ENCODE measurements around the gene MUC5AC. TPM values are rescaled to one million over a fixed set of nuclear protein-coding genes. Genes with fewer than 3 reads are reported as not detected.
"Not testable (repeated sequence)": the region's sequence is repeated elsewhere in the genome, so short reads cannot be mapped to it uniquely, and the experiment has no call there.

The MUC5AC gene
- total RNA-seq, 1 experiment from 2014 or later: not detected

GRCh38 chr11:1162491-1163311 lies 4.9 kb downstream of the MUC5AC start:
- no peak for DNase-seq (ENCODE audit: low spot score)

- DNase-seq (ENCODE audit: low spot score): no peak
Observed at GRCh38 chr11:1163321-1163910, 5.7 kb downstream of the MUC5AC start.

GRCh38 chr11:1163911-1164735 lies 6.4 kb downstream of the MUC5AC start:
- DNase-seq (ENCODE audit: low spot score): no peak

- not testable (repeated sequence) for DNase-seq (ENCODE audit: low spot score)
Observed at GRCh38 chr11:1164779-1165255, 7.1 kb downstream of the MUC5AC start.

- no peak for DNase-seq (ENCODE audit: low spot score)
Observed at GRCh38 chr11:1165256-1166041, 7.7 kb downstream of the MUC5AC start.

- DNase-seq (ENCODE audit: low spot score): no peak
Observed at GRCh38 chr11:1167256-1167655, 9.5 kb downstream of the MUC5AC start.

- DNase-seq (ENCODE audit: low spot score): no peak
Observed at GRCh38 chr11:1167751-1168231, 10.0 kb downstream of the MUC5AC start.

- no peak for DNase-seq (ENCODE audit: low spot score)
Observed at GRCh38 chr11:1168256-1168655, 10.5 kb downstream of the MUC5AC start.

GRCh38 chr11:1168721-1169161 lies 11.0 kb downstream of the MUC5AC start:
- no peak for DNase-seq (ENCODE audit: low spot score)

- DNase-seq (ENCODE audit: low spot score): no peak
Observed at GRCh38 chr11:1171223-1171984, 13.7 kb downstream of the MUC5AC start.

- DNase-seq (ENCODE audit: low spot score): no peak
Observed at GRCh38 chr11:1171985-1172728, 14.4 kb downstream of the MUC5AC start.

GRCh38 chr11:1172729-1173117 lies 15.0 kb downstream of the MUC5AC start:
- no peak for DNase-seq (ENCODE audit: low spot score)

GRCh38 chr11:1173396-1173795 lies 15.6 kb downstream of the MUC5AC start:
- not testable (repeated sequence) for DNase-seq (ENCODE audit: low spot score)

- no peak for DNase-seq (ENCODE audit: low spot score)
Observed at GRCh38 chr11:1174441-1175370, 17.0 kb downstream of the MUC5AC start.

GRCh38 chr11:1175461-1176223 lies 17.9 kb downstream of the MUC5AC start:
- DNase-seq (ENCODE audit: low spot score): no peak

- no peak for DNase-seq (ENCODE audit: low spot score)
Observed at GRCh38 chr11:1176224-1177019, 18.7 kb downstream of the MUC5AC start.
